SK-N-SH treated with all-trans-retinoic acid at 6 μM for 48 hours (cell line): ENCODE data around the gene APOL2.

ENCODE experiments used
- ESRRG ChIP-seq: fragments of 250-450 bp; sonication (Bioruptor Pico); IDR thresholded peaks from 2 replicates; pipeline ENCODE4 v1.6.1; 2021; ENCODE audit warnings: mild to moderate bottlenecking
- GLIS3 ChIP-seq: fragments of 250-450 bp; sonication (Bioruptor Pico); IDR thresholded peaks from 2 replicates; pipeline ENCODE4 v1.5.0; 2020; ENCODE audit warnings: mild to moderate bottlenecking, moderate library complexity
- ISL1 ChIP-seq: fragments of 250-450 bp; sonication (Bioruptor Pico); IDR thresholded peaks from 2 replicates; pipeline ENCODE4 v2.1.2; 2022; ENCODE audit warnings: mild to moderate bottlenecking, moderate library complexity
- OSR1 ChIP-seq: fragments of 250-450 bp; sonication (Bioruptor Pico); IDR thresholded peaks from 2 replicates; pipeline ENCODE4 v1.8.0; 2022; ENCODE audit warnings: moderate library complexity, mild to moderate bottlenecking, inconsistent platforms
- SNAI2 ChIP-seq: fragments of 250-450 bp; sonication (Bioruptor Pico); IDR thresholded peaks from 2 replicates; pipeline ENCODE4 v1.5.0; 2020; ENCODE audit warnings: mild to moderate bottlenecking, moderate library complexity
- TCF4 ChIP-seq: fragments of 250-450 bp; sonication (Bioruptor Pico); IDR thresholded peaks from 2 replicates; pipeline ENCODE4 v1.8.0; 2021; ENCODE audit warnings: mild to moderate bottlenecking, moderate library complexity, borderline replicate concordance
- ZC3H10 ChIP-seq: fragments of 250-450 bp; sonication (Bioruptor Pico); IDR thresholded peaks from 2 replicates; pipeline ENCODE4 v1.5.1; 2021; ENCODE audit warnings: mild to moderate bottlenecking, moderate library complexity
- ZFP3 ChIP-seq: fragments of 250-450 bp; sonication (Bioruptor Pico); IDR thresholded peaks from 2 replicates; pipeline ENCODE4 v1.5.0; 2020; ENCODE audit warnings: mild to moderate bottlenecking, moderate library complexity
- ZNF565 ChIP-seq: fragments of 450-650 bp; formaldehyde crosslinking; conservative IDR thresholded peaks from 2 replicates; pipeline ENCODE4 v1.5.0; 2020; ENCODE audit warnings: low read depth, mild to moderate bottlenecking, moderate library complexity
- ZNF8 ChIP-seq: fragments of 450-650 bp; formaldehyde crosslinking; IDR thresholded peaks from 2 replicates; pipeline ENCODE4 v1.5.0; 2020; ENCODE audit warnings: mild to moderate bottlenecking, moderate library complexity
- TF ChIP-seq, protein P1 (sequence below): fragments of 250-450 bp; sonication (Bioruptor Pico); IDR thresholded peaks from 2 replicates; pipeline ENCODE4 v1.8.0; 2020; ENCODE audit warnings: mild to moderate bottlenecking, moderate library complexity, borderline replicate concordance
- TF ChIP-seq, protein P2 (sequence below): fragments of 250-450 bp; sonication (Bioruptor Pico); IDR thresholded peaks from 2 replicates; pipeline ENCODE4 v1.5.0; 2020; ENCODE audit warnings: mild to moderate bottlenecking, moderate library complexity

DNA sequence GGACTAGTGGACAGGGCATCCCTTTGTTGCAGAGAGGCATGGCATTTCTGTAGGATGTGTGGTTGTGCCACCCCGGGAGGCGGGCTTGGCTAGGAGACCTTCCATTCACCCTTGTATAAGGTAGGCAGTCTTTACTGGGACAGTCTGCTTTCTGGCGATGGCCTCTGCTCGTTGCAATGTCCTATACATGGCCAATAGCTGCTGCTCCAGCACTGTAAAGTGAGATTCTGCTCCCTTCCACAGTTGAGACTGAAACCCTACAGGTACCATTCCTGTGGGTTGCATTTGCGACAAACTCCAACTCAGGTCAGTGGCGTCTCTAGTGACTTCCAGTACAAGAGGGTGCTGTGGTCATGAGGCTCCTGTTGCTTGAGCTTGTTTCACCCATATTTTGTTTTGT, 58.4 kb downstream of the APOL2 start:
- TF ChIP-seq GLIS3 (CRISPR knock-in tag) (no peak), ZC3H10 (no peak), ZNF565 (CRISPR knock-in tag) (no peak), TCF4 (CRISPR knock-in tag) (no peak), SNAI2 (CRISPR knock-in tag) (no peak), OSR1 (no peak), ZFP3 (CRISPR knock-in tag) (no peak), ESRRG (CRISPR knock-in tag) (no peak), ISL1 (CRISPR knock-in tag) (no peak), ZNF8 (CRISPR knock-in tag) (no peak)
- TF ChIP-seq, protein P1, sequence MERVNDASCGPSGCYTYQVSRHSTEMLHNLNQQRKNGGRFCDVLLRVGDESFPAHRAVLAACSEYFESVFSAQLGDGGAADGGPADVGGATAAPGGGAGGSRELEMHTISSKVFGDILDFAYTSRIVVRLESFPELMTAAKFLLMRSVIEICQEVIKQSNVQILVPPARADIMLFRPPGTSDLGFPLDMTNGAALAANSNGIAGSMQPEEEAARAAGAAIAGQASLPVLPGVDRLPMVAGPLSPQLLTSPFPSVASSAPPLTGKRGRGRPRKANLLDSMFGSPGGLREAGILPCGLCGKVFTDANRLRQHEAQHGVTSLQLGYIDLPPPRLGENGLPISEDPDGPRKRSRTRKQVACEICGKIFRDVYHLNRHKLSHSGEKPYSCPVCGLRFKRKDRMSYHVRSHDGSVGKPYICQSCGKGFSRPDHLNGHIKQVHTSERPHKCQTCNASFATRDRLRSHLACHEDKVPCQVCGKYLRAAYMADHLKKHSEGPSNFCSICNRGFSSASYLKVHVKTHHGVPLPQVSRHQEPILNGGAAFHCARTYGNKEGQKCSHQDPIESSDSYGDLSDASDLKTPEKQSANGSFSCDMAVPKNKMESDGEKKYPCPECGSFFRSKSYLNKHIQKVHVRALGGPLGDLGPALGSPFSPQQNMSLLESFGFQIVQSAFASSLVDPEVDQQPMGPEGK = no peak
- TF ChIP-seq, protein P2, sequence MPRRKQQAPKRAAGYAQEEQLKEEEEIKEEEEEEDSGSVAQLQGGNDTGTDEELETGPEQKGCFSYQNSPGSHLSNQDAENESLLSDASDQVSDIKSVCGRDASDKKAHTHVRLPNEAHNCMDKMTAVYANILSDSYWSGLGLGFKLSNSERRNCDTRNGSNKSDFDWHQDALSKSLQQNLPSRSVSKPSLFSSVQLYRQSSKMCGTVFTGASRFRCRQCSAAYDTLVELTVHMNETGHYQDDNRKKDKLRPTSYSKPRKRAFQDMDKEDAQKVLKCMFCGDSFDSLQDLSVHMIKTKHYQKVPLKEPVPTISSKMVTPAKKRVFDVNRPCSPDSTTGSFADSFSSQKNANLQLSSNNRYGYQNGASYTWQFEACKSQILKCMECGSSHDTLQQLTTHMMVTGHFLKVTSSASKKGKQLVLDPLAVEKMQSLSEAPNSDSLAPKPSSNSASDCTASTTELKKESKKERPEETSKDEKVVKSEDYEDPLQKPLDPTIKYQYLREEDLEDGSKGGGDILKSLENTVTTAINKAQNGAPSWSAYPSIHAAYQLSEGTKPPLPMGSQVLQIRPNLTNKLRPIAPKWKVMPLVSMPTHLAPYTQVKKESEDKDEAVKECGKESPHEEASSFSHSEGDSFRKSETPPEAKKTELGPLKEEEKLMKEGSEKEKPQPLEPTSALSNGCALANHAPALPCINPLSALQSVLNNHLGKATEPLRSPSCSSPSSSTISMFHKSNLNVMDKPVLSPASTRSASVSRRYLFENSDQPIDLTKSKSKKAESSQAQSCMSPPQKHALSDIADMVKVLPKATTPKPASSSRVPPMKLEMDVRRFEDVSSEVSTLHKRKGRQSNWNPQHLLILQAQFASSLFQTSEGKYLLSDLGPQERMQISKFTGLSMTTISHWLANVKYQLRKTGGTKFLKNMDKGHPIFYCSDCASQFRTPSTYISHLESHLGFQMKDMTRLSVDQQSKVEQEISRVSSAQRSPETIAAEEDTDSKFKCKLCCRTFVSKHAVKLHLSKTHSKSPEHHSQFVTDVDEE (CRISPR knock-in tag) = no peak
